T-helper 17 cell (primary cell): Measurements from ENCODE around the gene TTC34. TPM values are rescaled to one million over a fixed set of nuclear protein-coding genes. Genes with fewer than 3 reads are reported as not detected.

Source experiments
- ATAC-seq: fragments of 150-1000 bp; cut with Tn5 transposase; 2 replicates; pipeline ENCODE4 v1.10.0; 2021; ENCODE audit warnings: mild to moderate bottlenecking, moderate library complexity
- DNase-seq, 3 donors: peaks; one replicate each; pipeline versions ENCODE4 v3.0.0 to v3.0.0-alpha.2; 2020 to 2021
- H3K9me3 ChIP-seq: one replicate; pipeline ENCODE4 v1.7.0; 2013; ENCODE audit warnings: low read length, mild to moderate bottlenecking; ENCODE audit not compliant: control insufficient read depth, poor library complexity, severe bottlenecking
- H3K27ac Mint-ChIP-seq: one replicate; pipeline ENCODE4 v1.8.0; 2022; ENCODE audit warnings: mild to moderate bottlenecking, moderate library complexity, mixed read lengths
- H3K27me3 Mint-ChIP-seq: one replicate; pipeline ENCODE4 v1.8.0; 2022; ENCODE audit warnings: mixed read lengths
- H3K36me3 Mint-ChIP-seq: one replicate; pipeline ENCODE4 v1.8.0; 2022; ENCODE audit warnings: low read depth, mixed read lengths
- H3K4me1 Mint-ChIP-seq: one replicate; pipeline ENCODE4 v1.8.0; 2022; ENCODE audit warnings: mild to moderate bottlenecking, mixed read lengths
- H3K4me3 Mint-ChIP-seq: one replicate; pipeline ENCODE4 v1.8.0; 2022; ENCODE audit warnings: mild to moderate bottlenecking, moderate library complexity, mixed read lengths
- total RNA-seq, 4 donors: library from RNA in 2 of 4; stranded (reverse) in 2 of 4; gene quantifications; one replicate each; pipeline ENCODE4 v1.2.3 and lab custom pipeline; 2022 to 2026

The TTC34 gene
- total RNA-seq, 2 donors from 2014 or later = 0.94 to 1.1 TPM

DNA sequence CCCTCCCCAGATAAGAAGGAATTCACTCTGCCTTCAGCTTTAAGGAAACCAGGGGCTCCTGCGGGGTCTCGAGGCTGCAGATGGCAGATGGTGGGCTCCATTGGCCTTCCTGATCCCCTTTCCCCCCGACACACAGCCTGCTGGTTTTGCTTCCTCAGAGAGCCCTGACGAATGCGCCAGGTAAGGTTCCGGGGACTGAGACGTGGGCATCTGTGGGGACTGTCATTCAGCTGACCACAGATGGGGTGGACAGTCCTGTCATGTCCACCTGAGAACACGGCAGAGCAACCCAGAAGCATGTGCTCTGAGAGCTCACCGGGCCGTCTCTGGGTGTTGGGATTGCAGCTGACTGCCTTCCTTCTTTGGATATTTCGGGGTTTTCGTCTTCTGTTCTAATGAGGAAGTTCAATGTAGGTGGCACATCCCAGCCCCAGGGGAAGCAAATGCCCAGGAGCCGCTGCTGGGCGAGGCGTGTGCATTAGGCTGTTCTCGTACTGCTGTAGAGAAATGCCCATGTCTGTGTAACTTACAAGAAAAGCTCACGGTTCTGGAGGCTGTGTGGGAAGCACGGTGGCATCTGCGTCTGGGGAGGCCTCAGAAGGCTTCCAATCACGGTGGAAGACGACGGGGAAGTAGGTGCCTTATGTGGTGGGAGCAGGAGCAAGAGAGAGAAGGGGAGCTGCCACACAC, 22.6 kb upstream of the TTC34 start:
- no peak for ATAC-seq
- H3K27ac Mint-ChIP-seq = peak overlapping the region; percentile 41
- no peak for DNase-seq

DNA sequence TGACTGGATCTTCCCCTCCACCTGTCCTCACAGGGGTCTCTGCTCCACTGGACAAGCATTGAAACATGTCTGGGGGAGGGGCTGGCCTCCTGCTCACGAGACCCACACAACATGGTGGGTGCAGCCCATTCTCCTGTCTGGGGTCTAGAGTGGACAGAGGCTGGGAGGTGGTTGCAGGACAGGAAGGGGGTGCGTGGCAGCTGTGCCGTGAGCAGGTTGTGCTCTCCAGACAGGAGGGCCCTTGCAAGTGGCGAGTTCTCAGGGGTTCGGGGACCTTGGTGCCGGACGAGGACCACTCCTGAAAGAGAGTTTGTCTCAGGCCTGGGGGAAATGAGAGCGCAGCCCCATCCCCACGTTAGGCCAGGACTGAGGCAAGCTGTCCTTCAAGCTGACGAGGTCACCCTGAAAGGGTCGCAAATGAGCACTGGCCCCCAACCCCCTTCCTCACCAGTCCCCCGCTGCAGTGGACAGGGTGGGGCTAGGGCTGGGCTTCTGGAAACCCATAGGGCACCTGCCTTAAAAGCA, 21.2 kb upstream of the TTC34 start:
- H3K9me3 ChIP-seq = no peaks in the 10 kb centered on the region
- peaks cover 3% of the 10 kb centered on the region for H3K36me3 Mint-ChIP-seq
- H3K4me1 Mint-ChIP-seq = peaks cover 6% of the 10 kb centered on the region
- no peak overlapping the region for H3K27ac Mint-ChIP-seq
- H3K4me3 Mint-ChIP-seq = no peak overlapping the region
- ATAC-seq = no peak
- no peak for DNase-seq
- peaks cover 33% of the 10 kb centered on the region for H3K27me3 Mint-ChIP-seq

More for the DNA sequence above, 22.6 kb upstream of the TTC34 start:
- H3K27me3 Mint-ChIP-seq = peaks cover 25% of the 10 kb centered on the region
- no peaks in the 10 kb centered on the region for H3K9me3 ChIP-seq
- H3K4me3 Mint-ChIP-seq = no peak overlapping the region
- H3K36me3 Mint-ChIP-seq = peaks cover 3% of the 10 kb centered on the region
- peaks cover 6% of the 10 kb centered on the region for H3K4me1 Mint-ChIP-seq

DNA sequence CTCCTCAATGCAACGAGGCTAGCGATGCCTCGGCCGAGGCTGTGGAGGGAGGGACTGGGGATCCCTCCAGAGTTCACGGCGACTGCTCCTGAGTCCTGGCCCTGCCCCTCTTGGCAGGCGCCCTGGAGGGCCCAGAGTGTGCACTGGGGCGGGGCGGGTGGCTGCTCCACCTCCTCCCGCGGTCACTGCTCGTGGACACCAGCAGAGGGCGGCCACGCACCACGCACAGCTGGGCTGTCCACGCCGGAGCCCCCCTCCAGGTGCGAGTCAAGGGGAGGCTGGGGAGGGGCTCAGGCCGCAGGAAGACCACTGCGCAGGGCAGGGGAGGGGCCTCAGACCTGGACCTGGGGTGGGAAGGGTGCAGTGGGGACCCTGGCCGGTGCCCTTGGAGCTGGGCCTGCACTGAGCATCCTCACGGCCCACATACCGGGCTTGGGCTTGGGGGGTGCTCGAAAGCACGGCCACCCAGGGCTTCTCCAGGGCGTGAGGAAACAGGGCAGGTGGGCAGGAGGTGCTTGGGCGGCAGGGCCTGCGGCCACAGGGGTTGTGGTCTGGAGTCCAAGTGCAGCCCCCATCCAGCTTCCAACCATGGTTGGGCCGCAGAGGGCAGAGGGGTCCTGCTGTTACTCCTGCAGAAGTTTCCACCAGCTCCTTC, 20.6 kb upstream of the TTC34 start:
- Mint-ChIP-seq H3K4me3 (no peak overlapping the region), H3K36me3 (peaks cover 3% of the 10 kb centered on the region), H3K27ac (no peak overlapping the region), H3K4me1 (peaks cover 6% of the 10 kb centered on the region), H3K27me3 (peaks cover 33% of the 10 kb centered on the region)
- ATAC-seq = peak; percentile 77
- DNase-seq = peak in 1 of 3 donors; percentile 33
- H3K9me3 ChIP-seq = no peaks in the 10 kb centered on the region

DNA sequence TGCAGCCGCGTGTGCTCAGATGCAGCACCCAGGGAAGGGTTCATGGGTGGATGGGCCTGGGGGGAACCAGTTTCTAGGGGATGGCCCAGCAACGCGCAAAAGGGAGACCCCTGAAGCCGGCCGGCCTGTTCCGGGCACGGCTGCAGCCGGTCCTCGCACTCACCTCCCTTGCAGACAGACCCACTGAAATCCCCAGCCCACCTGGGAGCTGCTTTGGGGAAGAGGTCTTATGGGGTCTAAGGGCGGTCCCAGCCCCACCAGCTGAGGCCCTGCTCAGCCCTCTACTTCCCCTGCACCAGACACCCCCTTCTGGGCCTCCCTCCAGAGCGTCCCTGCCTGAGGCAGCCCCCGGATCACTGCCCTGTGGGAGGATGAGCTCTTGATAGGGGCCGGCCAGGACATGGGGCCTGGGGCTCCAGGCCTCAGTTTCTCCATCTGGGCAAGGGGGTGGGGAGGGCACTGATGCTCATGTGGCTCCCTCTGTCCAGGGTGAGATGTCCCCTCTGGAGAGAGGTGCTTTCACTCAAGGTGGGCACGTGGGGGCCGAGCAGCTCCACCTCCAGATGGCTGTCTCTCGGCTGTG, 20.0 kb upstream of the TTC34 start:
- H3K9me3 ChIP-seq = no peaks in the 10 kb centered on the region
- no peak overlapping the region for H3K4me3 Mint-ChIP-seq
- DNase-seq (no peak), ATAC-seq (no peak)
- H3K4me1 Mint-ChIP-seq = peaks cover 6% of the 10 kb centered on the region
- peaks cover 3% of the 10 kb centered on the region for H3K36me3 Mint-ChIP-seq
- no peak overlapping the region for H3K27ac Mint-ChIP-seq
- peaks cover 35% of the 10 kb centered on the region for H3K27me3 Mint-ChIP-seq

DNA sequence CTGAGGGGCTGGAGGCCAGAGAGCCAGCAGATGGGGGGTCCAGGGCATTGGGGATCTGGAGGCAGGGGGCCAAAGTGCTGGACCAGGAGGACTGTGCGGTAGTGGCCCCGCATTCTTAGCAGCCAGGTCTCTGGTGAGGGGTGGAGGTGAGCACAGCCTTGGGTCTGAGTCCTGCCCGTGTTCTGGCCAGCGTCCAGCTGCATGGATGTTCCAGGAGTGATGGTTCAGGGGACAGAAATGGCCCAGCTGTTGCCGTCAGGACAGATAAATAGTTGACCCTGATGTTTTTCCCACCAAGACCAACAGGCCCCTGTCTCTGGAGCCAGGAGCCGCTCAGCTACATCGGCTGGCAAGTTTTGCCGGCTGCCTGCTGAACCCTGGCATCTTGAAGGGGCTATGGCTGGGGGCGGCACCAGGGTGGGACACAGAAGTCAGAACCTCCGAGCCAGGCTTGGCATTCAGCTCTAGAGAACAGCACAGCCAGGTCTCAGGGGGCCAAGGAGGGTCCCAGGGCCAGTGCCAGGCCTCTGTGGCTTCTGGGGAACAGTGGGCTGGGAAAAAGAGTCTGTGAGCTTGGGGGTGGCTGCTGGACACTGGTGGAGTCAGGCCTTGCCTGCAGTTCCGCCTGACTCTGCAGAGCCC, 19.4 kb upstream of the TTC34 start:
- DNase-seq = no peak
- Mint-ChIP-seq H3K4me3 (no peak overlapping the region), H3K4me1 (peaks cover 6% of the 10 kb centered on the region), H3K36me3 (peaks cover 3% of the 10 kb centered on the region), H3K27me3 (peaks cover 38% of the 10 kb centered on the region), H3K27ac (no peak overlapping the region)
- H3K9me3 ChIP-seq = no peaks in the 10 kb centered on the region
- no peak for ATAC-seq

DNA sequence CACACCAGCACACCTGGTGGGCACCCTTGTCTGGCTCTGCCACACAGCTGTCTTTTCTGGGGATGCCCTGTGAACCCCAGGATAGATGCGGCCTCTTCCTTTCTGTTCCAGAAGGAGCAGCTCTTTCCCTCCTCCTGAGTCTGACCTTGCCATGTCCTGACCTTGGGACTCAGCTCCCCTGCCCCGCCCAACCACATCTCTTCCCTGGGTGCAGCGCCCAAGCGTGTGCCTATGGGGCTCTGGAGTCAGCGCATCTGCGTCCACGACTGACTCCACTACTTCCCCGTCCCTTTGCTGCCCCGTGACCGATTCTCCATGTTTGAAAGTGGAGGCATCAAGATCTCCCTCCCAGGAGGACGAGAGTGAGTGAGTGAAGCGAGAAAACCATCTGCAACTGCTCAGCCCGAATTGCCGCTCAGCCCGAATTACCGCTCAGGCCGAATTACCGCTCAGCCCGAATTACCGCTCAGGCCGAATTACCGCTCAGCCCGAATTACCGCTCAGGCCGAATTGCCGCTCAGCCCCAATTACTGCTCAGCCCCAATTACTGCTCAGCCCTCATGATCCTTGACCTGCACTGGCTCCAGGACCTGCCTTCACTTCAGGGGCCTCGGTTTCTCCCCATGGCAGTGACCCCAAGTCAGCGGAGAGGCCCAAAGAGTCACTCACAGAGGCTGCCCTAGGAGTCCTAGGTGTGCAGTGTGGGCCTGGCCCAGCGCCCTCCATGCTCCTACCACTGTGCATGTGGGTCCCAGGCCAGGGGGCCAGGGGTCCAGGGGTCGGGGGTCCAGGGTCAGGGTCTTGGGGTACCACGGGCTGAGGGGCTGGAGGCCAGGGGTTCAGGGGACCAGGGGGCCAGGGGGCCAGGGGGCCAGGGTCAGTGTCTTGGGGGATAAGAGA, 18.6 kb upstream of the TTC34 start:
- Mint-ChIP-seq H3K27ac (no peak overlapping the region), H3K4me1 (peaks cover 6% of the 10 kb centered on the region), H3K4me3 (no peak overlapping the region), H3K27me3 (peaks cover 36% of the 10 kb centered on the region), H3K36me3 (peaks cover 3% of the 10 kb centered on the region)
- DNase-seq (no peak), ATAC-seq (no peak)
- no peaks in the 10 kb centered on the region for H3K9me3 ChIP-seq

DNA sequence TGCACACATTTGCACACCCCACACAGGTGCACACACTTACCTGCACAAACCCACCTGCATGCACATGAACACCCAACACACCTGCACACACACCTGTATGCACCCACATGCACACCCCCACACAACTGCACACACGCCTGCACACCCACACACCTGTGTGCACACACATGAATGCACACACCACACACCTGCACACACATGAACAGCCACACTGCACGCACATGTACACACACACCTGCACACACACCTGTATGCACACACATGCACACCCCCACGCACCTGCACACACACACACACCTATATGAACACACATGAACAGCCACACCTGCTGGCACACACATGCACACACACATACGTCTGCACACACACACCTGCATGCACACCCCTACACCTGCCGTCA, 17.9 kb upstream of the TTC34 start:
- H3K9me3 ChIP-seq = no peaks in the 10 kb centered on the region
- Mint-ChIP-seq H3K4me3 (no peak overlapping the region), H3K36me3 (peaks cover 3% of the 10 kb centered on the region), H3K4me1 (peaks cover 6% of the 10 kb centered on the region), H3K27ac (no peak overlapping the region), H3K27me3 (peaks cover 31% of the 10 kb centered on the region)
- DNase-seq = no peak
- ATAC-seq = no peak

DNA sequence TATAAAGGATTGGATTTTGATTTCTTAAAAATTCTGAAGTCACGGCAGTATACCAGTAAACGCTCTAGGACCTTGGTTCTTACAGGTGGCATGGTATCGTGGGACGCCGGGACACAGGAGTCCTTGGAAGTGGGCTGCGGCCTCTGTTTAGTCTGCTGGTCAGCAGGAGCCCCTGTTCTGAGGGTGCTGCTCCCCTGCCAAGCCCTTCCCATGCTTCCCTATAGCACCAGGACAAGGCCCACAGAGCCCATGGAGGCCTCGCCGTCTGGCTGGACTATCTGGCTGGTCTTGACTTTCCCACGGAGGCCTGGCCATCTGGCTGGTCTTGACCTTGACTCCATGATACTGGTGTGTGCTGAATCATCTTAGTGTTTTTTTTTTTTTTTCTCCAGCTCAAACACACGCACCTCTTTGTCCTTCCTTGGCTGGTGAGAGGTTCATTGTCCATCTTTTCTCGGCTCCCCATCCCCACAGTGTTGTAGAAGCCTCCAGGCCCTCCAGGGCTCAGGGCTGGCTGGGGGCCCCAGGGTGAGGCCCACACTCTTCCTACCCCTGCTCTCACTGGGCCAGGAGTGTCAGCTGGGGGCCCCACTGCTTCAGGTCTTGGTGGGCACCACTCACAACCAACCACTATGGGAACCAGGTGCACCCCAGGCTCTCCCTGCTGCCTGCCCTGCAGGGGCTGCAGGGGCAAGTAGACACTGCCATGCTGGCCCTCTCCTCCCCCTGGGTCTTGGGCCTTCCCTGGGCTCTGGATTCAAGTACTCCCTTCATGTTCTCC, 16.5 kb upstream of the TTC34 start:
- Mint-ChIP-seq H3K27me3 (peaks cover 25% of the 10 kb centered on the region), H3K36me3 (no peaks in the 10 kb centered on the region), H3K4me3 (no peak overlapping the region), H3K27ac (no peak overlapping the region), H3K4me1 (peaks cover 2% of the 10 kb centered on the region)
- no peaks in the 10 kb centered on the region for H3K9me3 ChIP-seq
- DNase-seq (no peak), ATAC-seq (no peak)

DNA sequence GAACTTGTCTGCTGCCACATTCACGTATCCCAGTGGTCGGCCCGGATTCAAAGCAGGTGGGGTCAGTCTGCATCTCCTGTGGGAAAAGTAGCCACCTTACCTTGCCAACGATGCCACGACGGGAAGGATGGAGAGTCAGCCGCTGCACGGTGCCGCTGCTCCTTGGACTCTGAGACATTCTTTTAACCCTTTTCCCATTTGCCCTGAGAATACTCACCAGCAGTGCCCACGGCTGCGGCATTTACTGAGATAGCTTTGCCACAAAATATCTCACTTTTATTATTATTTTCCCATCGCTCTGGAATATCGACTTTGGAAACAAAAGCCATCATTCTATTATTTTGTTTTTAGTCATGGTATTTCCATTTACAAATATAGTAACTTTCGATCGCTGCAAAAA, 15.3 kb upstream of the TTC34 start:
- no peaks in the 10 kb centered on the region for H3K9me3 ChIP-seq
- no peak overlapping the region for H3K4me3 Mint-ChIP-seq
- H3K36me3 Mint-ChIP-seq = no peaks in the 10 kb centered on the region
- H3K27ac Mint-ChIP-seq = no peak overlapping the region
- H3K4me1 Mint-ChIP-seq = peaks cover 4% of the 10 kb centered on the region
- ATAC-seq (no peak), DNase-seq (no peak)
- peaks cover 25% of the 10 kb centered on the region for H3K27me3 Mint-ChIP-seq

DNA sequence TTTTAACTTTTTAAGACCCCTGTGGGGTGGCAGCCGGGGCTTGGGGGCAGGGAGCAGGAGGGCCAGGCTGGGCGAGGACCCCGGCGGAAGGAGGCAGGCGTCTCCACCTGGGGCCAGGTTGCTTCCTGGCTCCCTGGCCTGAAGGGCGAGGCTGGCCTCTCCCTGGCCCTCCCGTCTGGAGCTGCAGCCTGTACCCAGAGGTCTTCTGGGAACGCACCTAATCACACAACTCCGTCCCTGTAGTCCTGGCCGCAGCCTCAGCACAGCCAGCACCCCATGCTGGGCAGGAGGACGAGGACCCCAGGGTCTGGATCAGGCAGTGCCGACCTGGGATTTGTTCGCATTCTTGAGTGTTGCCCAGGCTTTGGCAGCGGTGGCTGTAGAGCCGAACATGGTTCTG, 14.1 kb upstream of the TTC34 start:
- no peaks in the 10 kb centered on the region for H3K36me3 Mint-ChIP-seq
- H3K27ac Mint-ChIP-seq = no peak overlapping the region

DNA sequence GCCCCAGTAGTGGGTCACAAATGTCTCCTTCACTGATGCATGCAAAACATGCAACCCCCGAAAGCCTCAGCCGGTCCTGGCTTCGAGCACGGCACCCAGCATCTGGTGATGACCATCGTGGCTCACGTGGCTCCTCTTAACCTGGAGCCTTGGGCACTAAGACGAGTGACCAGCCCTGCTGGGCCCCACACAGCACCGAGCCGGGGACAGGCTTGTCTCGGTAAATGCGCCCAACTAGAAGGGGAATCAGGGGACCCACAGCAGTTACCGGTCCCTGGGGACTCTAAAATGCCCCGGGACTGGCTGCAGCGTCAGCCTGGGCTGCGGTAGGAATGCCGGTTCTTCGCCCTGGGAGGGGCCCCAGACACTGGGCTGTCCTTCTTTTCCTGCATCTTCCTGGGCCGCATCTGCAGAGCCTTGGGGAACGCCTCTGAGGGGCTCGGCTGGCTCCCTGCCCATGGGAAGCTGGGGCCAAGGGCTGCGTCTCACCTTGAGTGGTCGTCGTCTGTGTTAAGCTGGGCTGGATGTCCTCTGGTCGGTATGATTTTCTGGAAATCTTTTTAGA, 13.1 kb upstream of the TTC34 start:
- Mint-ChIP-seq H3K36me3 (no peaks in the 10 kb centered on the region), H3K4me1 (peaks cover 4% of the 10 kb centered on the region), H3K27me3 (peaks cover 29% of the 10 kb centered on the region), H3K27ac (no peak overlapping the region), H3K4me3 (no peak overlapping the region)
- no peak for DNase-seq
- no peak for ATAC-seq
- no peaks in the 10 kb centered on the region for H3K9me3 ChIP-seq

More for the DNA sequence above, 14.1 kb upstream of the TTC34 start:
- no peak for DNase-seq
- Mint-ChIP-seq H3K4me1 (peaks cover 4% of the 10 kb centered on the region), H3K27me3 (peaks cover 29% of the 10 kb centered on the region), H3K4me3 (no peak overlapping the region)
- ATAC-seq = no peak
- H3K9me3 ChIP-seq = no peaks in the 10 kb centered on the region
